Articular chondrocyte of knee joint (primary cell): Measurements from ENCODE around the gene AP2A2. TPM values are rescaled to one million over a fixed set of nuclear protein-coding genes. Genes with fewer than 3 reads are reported as not detected.

Source experiments
- small RNA-seq: library from RNA; depleted of rRNA; stranded (forward); fragments of <200 nt; gene quantifications from one replicate; pipeline ENCODE3, GENCODE V24; 2012
- total RNA-seq: library from RNA; depleted of rRNA; stranded (reverse); fragments of >200 nt; gene quantifications from 2 replicates; pipeline ENCODE4 v1.2.3, GENCODE V29; 2012

The AP2A2 gene
- total RNA-seq = 36.5 and 39.1 TPM in 2 replicates

DNA sequence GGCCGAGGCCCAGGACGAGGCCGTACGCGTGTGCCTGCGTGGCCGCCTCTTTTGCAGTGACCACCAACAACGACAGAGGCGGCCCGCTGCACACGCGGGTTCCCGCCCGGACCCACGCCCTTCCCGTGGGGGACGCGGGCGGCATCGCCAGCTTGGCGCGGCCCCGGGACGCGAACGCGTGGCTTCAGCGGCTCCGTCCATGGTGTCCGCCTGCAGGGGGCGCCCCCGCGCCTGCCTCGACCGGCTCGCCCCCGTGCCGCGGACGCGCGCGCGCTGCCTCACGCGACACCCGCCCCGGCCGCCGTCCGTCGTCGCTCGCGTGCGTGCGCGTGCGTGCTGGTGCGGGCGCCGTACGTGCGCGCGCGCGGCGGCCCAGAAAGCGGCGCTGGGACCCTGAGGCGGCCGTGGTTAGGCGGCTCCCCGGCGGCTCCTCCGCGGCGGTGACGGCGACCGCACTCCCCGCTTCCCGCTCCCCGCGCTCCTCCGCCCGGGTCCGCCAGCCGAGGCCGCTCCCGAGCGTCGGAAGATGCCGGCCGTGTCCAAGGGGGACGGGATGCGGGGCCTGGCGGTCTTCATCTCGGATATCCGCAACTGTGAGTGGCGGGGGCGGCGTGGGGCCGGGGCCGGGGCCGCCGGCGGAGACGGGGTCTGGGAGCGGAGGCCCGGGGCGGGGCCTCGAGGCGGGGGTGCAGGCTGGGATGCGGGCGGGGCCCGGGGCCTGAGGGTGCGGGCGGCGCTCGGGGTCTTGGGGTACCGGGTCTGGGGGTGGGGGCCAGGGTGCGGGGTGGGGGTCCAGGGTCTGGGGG lies at the start of gene AP2A2:
AP2A2 (plus strand) TSS at position 375 of the 806 bp plus-strand sequence; CDS start at position 527, 152 bp downstream.

DNA sequence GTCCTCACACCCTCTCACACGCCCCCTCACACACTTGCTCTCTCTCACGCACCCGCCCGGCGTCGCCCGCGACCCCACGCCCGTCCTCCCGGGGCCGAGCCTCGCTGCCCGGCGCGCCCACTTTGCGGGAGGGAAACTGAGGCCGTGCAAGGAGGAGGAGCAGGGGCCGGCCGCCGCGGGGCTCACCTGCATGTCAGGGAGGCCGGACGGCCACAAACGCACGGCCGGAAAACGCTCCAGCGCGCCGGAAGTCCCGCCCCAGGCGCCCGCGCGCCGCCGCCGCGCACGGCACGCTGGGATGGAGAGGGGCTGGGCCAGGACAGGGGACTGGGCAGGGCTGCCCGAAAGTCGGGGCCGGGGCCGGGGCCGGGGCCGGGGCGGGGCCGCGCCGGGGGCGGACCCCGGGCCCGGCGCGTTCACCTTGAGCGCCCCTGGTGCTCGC lies 15.1 kb upstream of the AP2A2 start, which contains the start of gene CHID1:
CHID1 (minus strand) TSS at position 222 of the 442 bp plus-strand sequence. CDS start 5,994 bp downstream, outside the sequence.

GRCh38 chr11:1036303-1036923 lies 110.7 kb downstream of the AP2A2 start, which contains the start of gene MUC6:
MUC6 (minus strand) TSS chr11:1036718; CDS start chr11:1036655, 63 bp downstream.

Small RNA genes lying within 50 kb of the gene (small RNA-seq; reads per million reads assigned to genes)
- not detected for gene RNU6-1025P

Other genes with a start within 250 kb of the AP2A2 start
- 24.9 and 29.7 TPM in 2 replicates for gene DEAF1, start 230.6 kb upstream of the AP2A2 start, total RNA-seq
- 11.1 and 15.0 TPM in 2 replicates for gene TMEM80, start 230.1 kb upstream of the AP2A2 start, total RNA-seq
- gene EPS8L2, start 219.6 kb upstream of the AP2A2 start, total RNA-seq = 26.9 and 28.9 TPM in 2 replicates
- gene TALDO1, start 178.4 kb upstream of the AP2A2 start, total RNA-seq = 223 and 244 TPM in 2 replicates
- gene GATD1, start 148.4 kb upstream of the AP2A2 start, total RNA-seq = 21.0 and 26.9 TPM in 2 replicates
- gene CEND1, start 135.8 kb upstream of the AP2A2 start, total RNA-seq = 0.26 and 0.32 TPM in 2 replicates
- gene SLC25A22, start 127.6 kb upstream of the AP2A2 start, total RNA-seq = 8.8 and 11.1 TPM in 2 replicates
- gene PIDD1, start 120.6 kb upstream of the AP2A2 start, total RNA-seq = 4.0 and 4.4 TPM in 2 replicates
- gene RPLP2, start 115.9 kb upstream of the AP2A2 start, total RNA-seq = 175 and 207 TPM in 2 replicates
- 30.6 and 44.2 TPM in 2 replicates for gene PNPLA2, start 107.0 kb upstream of the AP2A2 start, total RNA-seq
- 1.6 and 2.6 TPM in 2 replicates for gene CRACR2B, start 98.0 kb upstream of the AP2A2 start, total RNA-seq
- gene CD151, start 92.9 kb upstream of the AP2A2 start, total RNA-seq = 463 and 552 TPM in 2 replicates
- gene POLR2L, start 83.3 kb upstream of the AP2A2 start, total RNA-seq = 76.4 and 102 TPM in 2 replicates
- 192 and 199 TPM in 2 replicates for gene TSPAN4, start 83.0 kb upstream of the AP2A2 start, total RNA-seq
- 38.0 and 48.3 TPM in 2 replicates for gene CHID1, start 15.1 kb upstream of the AP2A2 start, total RNA-seq
- not detected in 2 replicates for gene MUC6, start 110.8 kb downstream of the AP2A2 start, total RNA-seq
- gene MUC2, start 149.0 kb downstream of the AP2A2 start, total RNA-seq = not detected in 2 replicates
- gene MUC5AC, start 232.1 kb downstream of the AP2A2 start, total RNA-seq = not detected in 2 replicates